Measurements from ENCODE around the gene CENPO. TPM values are rescaled to one million over a fixed set of nuclear protein-coding genes. Genes with fewer than 3 reads are reported as not detected.

The CENPO gene
- total RNA-seq, 1 experiment from 2014 or later, result 27.9 TPM

DNA sequence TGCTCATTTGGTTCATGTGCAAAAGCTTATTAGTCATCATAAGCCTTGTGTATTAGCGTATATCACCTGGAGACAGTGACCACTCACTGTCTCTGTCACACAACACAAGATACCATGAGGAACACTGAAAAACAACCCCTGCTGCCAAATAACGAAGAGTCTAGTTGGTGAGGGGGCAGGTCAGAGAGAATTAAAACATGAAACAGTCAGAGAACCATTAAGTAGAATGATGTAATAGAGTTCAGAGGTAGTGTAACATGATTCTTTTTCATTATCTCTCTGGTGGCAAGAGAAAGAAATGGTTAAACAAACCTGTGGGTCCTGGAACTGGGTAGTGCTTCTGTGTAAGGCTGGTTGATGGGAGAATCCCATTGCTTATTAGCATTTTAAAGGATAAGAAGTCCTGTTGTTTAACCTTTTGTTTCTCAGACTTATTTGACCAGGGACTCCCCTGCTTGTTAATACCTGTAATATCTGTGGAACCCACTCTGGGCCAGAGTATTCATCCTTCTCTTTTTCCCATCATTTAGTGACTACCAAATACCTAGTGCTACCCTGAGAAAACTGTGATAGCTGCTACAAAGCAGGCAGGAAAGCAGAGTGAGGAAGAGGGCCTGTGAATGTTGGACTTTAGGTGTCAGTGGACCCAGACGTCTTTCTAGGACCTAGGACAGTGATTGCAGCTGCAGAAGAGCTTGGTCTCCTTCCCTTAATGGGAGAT lies 38.1 kb upstream of the CENPO start:
- TF ChIP-seq YY1 (IDR thresholded peaks at IDR 0.05; ENCODE audit: extremely low read depth, insufficient replicate concordance, low read depth, low read length) (no peak), TCF7L2 (IDR thresholded peaks at IDR 0.05; ENCODE audit: borderline replicate concordance, extremely low read depth, insufficient read depth, insufficient read length) (no peak), RAD21 (IDR thresholded peaks at IDR 0.05; ENCODE audit: low read depth) (no peak), SIN3A (IDR thresholded peaks at IDR 0.05; ENCODE audit: low read depth) (no peak), EGR1 (IDR thresholded peaks at IDR 0.05; ENCODE audit: low read depth) (no peak), CEBPB (IDR thresholded peaks at IDR 0.05; ENCODE audit: low read depth) (no peak), JUND (IDR thresholded peaks at IDR 0.05) (no peak), ELF1 (IDR thresholded peaks at IDR 0.05; ENCODE audit: borderline replicate concordance, low read depth) (no peak), ZFX (IDR thresholded peaks at IDR 0.05) (no peak), SP1 (IDR thresholded peaks at IDR 0.05; ENCODE audit: low read depth) (no peak), CBX3 (IDR thresholded peaks at IDR 0.05; ENCODE audit: low read depth) (no peak), EZH2 (IDR thresholded peaks at IDR 0.05) (no peak), POLR2A (IDR thresholded peaks at IDR 0.05; ENCODE audit: borderline replicate concordance, extremely low read depth, insufficient read depth, insufficient read length) (no peak), EZH2phosphoT487 (IDR thresholded peaks at IDR 0.05; ENCODE audit: borderline replicate concordance) (no peak)
- TF ChIP-seq, protein P1, sequence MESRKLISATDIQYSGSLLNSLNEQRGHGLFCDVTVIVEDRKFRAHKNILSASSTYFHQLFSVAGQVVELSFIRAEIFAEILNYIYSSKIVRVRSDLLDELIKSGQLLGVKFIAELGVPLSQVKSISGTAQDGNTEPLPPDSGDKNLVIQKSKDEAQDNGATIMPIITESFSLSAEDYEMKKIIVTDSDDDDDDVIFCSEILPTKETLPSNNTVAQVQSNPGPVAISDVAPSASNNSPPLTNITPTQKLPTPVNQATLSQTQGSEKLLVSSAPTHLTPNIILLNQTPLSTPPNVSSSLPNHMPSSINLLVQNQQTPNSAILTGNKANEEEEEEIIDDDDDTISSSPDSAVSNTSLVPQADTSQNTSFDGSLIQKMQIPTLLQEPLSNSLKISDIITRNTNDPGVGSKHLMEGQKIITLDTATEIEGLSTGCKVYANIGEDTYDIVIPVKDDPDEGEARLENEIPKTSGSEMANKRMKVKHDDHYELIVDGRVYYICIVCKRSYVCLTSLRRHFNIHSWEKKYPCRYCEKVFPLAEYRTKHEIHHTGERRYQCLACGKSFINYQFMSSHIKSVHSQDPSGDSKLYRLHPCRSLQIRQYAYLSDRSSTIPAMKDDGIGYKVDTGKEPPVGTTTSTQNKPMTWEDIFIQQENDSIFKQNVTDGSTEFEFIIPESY (IDR thresholded peaks at IDR 0.05; ENCODE audit: extremely low read depth, insufficient replicate concordance, low read length), result no peak
- TF ChIP-seq, protein P2, sequence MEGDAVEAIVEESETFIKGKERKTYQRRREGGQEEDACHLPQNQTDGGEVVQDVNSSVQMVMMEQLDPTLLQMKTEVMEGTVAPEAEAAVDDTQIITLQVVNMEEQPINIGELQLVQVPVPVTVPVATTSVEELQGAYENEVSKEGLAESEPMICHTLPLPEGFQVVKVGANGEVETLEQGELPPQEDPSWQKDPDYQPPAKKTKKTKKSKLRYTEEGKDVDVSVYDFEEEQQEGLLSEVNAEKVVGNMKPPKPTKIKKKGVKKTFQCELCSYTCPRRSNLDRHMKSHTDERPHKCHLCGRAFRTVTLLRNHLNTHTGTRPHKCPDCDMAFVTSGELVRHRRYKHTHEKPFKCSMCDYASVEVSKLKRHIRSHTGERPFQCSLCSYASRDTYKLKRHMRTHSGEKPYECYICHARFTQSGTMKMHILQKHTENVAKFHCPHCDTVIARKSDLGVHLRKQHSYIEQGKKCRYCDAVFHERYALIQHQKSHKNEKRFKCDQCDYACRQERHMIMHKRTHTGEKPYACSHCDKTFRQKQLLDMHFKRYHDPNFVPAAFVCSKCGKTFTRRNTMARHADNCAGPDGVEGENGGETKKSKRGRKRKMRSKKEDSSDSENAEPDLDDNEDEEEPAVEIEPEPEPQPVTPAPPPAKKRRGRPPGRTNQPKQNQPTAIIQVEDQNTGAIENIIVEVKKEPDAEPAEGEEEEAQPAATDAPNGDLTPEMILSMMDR (IDR thresholded peaks at IDR 0.05 in 2 of 3, conservative IDR thresholded peaks at IDR 0.05 in 1 of 3; ENCODE audit: borderline replicate concordance in 1 of 3, insufficient read depth in 1 of 3, low read depth in 2 of 3, low read length in 2 of 3), result no peak
- TF ChIP-seq, protein P3, sequence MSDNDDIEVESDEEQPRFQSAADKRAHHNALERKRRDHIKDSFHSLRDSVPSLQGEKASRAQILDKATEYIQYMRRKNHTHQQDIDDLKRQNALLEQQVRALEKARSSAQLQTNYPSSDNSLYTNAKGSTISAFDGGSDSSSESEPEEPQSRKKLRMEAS (IDR thresholded peaks at IDR 0.05), result no peak
- no peak overlapping the region for H2AFZ ChIP-seq (ENCODE audit: low read depth, low read length, poor library complexity, severe bottlenecking)
- H3K36me3 ChIP-seq (ENCODE audit: control insufficient read depth in 1 of 2, insufficient read depth in 2 of 2, low read length in 2 of 2), result peaks cover 0 to 3% of the 10 kb centered on the region in 2 experiments; a peak in 1 of 4 replicates
- no peak overlapping the region for H3K27ac ChIP-seq (ENCODE audit: low read depth, low read length)
- ATAC-seq (no peak), DNase-seq (ENCODE audit: low read depth, low spot score) (no peak)
- H3K4me3 ChIP-seq (replicated peaks in 1 of 2; ENCODE audit: low read depth in 1 of 2, low read length in 2 of 2), result no peak overlapping the region
- BruUV-seq (replicated peaks), result no TSS peak
- no peak overlapping the region for H3K4me2 ChIP-seq (ENCODE audit: low read length)
- H3K79me2 ChIP-seq (ENCODE audit: insufficient read depth, low read length), result no peaks in the 10 kb centered on the region
- no peaks in the 10 kb centered on the region for H3K9me3 ChIP-seq (ENCODE audit: control insufficient read depth in 1 of 2, insufficient read depth in 1 of 2, low read depth in 1 of 2, low read length in 2 of 2)
- POLR2A ChIA-PET, result no interaction called here
- no peak overlapping the region for H3K9ac ChIP-seq (ENCODE audit: low read length)
- H3K9me2 ChIP-seq (ENCODE audit: insufficient read depth), result no peaks in the 10 kb centered on the region
- RAD21 ChIA-PET (ENCODE audit: low non-redundant PET in 1 of 2, low total read pairs in 2 of 2, uncharacterized antibody in 2 of 2, unreplicated experiment in 2 of 2), result no interaction called here
- H3K4me1 ChIP-seq (ENCODE audit: control insufficient read depth in 1 of 2, insufficient read depth in 2 of 2, low read length in 2 of 2), result no peaks in the 10 kb centered on the region
- no peaks in the 10 kb centered on the region for H4K20me1 ChIP-seq (ENCODE audit: insufficient read depth)
- intact Hi-C loops (cut with micrococcal nuclease), result no loop called here
- H3K27me3 ChIP-seq (ENCODE audit: insufficient read depth, low read length), result no peaks in the 10 kb centered on the region
- CTCF ChIA-PET, result no interaction called here
